Activated T-cell treated with anti-CD3 and anti-CD28 coated beads for 1 hour (primary cell): Measurements from ENCODE around the gene RAPGEFL1.
"Not testable (repeated sequence)": the region's sequence is repeated elsewhere in the genome, so short reads cannot be mapped to it uniquely, and the experiment has no call there.

Source experiments
- DNase-seq: peaks from one replicate; pipeline ENCODE4 v3.0.0-alpha.2; 2020; ENCODE audit warnings: low read depth

Gene RAPGEFL1

DNA sequence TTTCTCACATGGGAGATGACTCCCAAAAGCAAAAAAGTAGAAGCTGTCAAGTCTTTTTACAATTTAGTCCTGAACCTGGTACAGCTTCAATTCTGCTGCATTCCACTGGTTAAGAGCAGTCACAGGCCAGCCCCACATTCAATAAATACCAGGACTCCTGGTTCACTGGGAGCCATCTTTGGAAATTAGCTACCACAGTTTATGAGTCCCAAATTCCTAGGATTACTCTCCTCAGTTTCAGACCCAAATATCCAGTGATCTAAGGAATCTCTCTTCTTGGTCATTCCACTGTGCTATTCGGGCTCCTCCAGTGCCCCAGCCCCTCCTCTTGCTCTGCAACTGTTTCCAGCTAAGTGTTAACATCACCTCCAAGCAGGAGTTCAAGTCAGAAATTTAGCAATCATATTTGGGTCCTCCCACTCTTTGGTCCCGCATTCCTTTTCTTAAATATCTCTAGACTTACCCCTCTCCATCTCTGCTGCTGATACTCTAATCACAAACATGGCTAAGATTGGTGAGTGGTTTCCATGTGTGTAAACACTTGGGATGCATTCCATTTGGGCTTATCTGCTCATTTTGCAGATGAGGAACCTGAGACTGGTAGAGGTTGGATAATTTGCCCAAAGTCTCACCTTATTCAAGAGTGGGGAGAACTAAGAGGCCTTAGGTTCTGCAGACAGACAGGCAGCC, 32.3 kb downstream of the RAPGEFL1 start:
- no peak for DNase-seq

DNA sequence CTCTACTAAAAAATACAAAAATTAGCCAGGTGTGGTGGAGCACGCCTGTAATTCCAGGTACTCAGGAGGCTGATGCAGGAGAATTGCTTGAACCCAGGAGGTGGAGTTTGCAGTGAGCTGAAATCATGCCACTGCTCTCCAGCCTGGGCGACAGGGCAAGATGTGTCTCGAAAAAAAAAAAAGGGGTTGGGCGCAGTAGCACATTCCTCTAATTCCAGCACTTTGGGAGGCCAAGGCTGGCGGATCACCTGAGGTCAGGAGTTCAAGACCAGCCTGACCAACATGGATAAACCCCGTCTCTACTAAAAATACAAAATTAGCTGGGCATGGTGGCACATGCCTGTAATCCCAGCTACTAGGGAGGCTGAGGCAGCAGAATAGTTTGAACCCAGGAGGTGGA, 36.6 kb downstream of the RAPGEFL1 start:
- not testable (repeated sequence) for DNase-seq

DNA sequence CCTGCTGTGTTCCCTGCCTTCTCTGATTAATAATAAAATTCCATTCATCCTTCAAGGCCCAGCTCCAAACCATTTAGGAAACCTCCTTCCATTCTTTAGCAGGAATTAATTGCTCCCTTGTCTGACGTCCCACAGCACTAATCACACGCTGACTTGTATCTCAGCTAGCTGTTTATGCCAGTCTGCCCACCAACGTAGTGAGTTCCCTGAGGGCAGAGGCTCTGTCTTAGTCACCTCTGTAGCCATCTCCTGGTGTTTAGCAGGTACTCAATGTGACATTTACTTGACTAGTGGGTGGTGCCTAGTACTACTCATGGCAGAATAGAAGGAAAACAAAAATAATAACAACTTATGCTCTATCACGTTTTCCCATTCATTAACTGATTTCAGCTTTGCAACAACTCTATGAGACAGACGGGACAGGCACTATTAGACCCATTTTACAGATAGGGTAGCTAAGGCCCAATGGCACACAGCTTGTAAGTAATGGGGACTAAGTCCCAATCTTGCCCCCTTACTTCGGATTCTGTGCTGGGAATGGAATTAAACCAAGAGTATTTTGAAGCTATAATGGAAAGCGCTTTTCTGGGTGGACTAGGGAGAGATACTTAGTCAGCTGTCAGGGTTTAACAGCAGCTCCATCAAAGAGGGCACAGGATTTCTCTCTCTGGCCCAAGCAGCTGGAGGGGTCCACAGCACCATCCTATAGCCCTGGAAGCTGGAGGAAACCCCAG, 40.9 kb downstream of the RAPGEFL1 start:
- no peak for DNase-seq

DNA sequence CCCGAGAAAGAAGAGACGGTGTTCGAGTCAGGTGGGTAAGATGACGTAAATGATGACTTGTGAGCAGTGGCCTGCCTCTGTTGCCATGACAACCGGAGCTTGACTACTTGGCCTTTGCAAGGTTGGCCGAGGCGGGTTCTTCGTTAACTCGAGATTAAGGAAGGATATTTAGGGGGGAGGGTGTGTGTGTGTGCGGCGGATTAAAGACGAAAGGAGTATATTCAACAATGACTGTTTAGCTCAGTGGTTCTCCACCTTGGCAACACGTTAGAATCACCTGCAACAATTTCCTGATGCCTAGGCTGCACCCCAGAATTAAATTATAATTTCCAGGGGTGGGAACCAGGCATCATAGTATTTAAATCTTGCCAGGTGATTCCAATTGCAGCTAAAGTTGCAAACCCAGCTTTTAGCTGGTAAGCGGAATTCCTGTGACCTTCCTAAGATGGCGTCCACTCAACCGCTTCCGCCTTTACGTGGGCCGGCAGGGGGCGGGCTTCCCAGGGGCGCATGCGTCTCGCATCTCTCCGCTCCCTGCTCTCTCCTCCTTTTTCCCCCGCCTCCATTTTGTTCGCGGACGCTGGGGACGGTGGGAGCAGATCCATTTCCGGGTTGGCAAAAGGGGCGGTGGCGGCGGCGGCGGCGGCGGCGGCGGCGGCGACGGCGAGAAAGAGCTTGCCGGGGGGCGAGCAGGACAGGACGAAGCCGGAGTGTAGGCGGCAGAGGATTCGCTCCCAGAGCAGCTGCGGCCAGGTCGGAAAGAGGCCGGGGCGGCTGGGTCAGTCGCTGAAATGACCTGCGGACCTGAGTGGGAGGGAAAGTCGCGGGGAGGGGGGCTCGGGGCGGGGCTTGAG, 41.7 kb downstream of the RAPGEFL1 start, which contains the start of gene WIPF2:
Gene WIPF2, plus strand, starts transcription at position 565 of the 854 bp plus-strand sequence. CDS start 37,156 bp downstream, outside the sequence.
- peak; percentile 95 for DNase-seq

DNA sequence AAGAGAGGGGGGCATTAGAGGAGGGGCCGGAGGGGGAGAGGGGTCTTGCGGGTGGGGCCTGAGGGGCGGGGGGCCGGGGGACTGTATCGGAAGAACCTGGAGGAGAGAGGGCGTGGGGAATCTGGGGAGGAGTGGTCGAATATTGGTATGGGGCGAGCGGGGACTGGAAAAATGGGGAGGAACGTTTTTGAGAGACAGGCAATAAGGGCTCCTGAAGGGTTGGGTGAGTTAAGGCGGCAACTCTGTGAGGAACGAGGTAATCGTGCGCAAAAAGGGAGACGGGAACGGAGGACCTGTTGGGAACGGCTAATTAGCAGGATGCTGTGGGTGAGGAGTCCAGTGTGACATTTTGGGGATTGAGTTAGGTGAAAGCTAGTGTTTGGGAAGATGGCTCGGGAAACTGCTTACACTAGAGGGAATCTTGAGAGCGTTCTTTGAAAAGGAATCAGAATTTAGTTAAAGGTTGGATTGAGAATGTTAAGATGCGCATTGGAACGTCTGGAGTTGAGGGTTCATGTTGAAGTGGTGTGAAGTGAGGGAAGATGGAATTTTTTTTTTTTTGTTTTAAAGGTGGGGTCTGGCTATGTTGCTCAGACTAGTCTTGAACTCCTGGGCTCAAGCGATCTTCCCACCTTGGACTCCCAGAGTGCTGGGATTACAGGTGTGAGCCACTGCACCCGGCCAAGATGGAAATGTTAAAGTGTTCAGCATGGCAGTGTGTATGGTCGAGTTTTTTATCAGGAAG, 42.5 kb downstream of the RAPGEFL1 start:
- DNase-seq: peak; percentile 18

DNA sequence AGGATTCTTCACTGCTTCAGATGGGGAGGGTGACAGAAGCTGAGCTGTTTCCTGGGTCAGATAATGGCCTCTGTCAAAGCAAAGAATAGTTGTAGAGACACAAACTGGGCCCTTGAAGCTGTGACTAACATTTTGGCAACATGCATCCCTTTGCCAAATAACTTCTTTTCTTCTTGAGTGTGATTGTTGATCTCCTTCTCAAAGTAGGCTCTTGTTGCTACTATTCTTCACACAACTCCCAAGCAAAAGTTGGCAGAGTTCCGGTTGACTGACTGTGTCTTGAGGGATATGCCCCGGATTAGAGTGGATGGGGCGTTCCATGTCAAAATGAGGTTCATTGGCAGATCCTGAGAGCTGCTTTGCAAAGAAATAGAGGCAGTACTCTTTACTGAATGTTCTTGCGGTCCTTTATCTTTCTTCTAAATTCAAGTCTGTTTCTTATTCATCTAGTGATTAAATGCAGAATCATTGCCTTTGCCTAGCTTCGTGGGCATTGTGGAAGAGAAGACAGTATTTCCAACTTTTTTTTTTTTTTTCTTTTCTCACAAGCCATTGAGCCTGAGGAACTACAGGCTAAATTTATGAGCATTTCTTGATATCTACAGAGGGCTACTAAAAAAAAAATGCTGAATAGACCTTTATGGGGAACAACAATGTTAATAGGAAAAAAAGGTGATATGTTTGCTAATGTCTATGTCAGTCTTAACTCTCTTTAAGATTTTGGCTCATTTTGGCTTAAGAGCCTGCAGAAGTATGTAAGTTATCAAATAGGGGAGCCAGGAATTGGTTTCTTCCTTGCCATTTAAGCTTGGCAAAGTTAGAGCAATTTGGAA, 47.7 kb downstream of the RAPGEFL1 start:
- no peak for DNase-seq

DNA sequence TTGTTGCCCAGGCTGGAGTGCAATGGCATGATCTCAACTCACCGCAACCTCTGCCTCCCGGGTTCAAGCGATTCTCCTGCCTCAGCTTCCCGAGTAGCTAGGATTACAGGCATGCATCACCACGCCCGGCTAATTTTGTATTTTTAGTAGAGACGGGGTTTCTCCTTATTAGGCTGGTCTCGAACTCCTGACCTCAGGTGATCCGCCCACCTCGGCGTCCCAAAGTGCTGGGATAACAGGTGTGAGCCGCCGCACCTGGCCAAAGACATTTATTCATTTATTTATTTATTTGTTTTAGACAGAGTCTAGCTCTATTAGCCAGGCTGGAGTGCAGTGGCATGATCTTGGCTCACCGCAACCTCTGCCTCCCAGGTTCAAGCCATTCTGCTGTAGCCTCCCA, 51.9 kb downstream of the RAPGEFL1 start:
- DNase-seq: not testable (repeated sequence)

DNA sequence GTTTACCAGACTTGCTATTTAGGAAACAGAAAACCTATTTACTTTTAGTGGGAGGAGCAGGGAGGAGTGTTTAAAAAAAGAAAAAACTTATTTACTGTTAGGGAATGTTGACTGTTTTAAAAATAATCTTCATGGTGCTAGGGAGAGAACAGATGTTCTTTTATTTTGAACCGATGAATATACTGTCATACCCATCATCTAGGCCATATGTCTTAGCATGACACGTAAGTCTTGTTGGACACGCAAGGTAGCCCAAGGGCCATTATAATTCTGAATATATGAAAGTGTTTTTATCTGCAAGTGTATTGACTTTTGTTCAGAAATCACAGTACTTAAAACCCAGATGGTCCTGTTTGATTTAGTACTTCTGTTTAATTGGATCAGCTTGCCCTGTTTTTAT, 53.4 kb downstream of the RAPGEFL1 start:
- DNase-seq: no peak

DNA sequence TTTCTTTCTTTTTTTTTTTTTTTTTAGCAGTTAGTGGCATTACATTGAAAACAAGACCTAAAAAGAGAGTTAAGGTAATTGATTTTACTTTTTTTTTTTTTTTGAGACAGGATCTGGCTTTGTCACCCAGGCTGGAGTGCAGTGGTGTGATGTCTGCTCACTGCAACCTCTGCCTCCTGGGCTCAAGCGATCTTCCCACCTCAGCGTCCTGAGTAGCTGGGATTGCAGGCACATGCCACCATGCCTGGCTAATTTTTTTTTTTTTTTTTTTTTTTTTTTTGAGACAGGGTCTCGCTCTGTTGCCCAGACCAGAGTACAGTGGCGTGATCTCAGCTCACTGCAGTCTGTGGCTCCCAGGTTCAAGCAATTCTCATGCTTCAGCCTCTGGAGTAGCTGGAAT, 54.7 kb downstream of the RAPGEFL1 start:
- DNase-seq: not testable (repeated sequence)

DNA sequence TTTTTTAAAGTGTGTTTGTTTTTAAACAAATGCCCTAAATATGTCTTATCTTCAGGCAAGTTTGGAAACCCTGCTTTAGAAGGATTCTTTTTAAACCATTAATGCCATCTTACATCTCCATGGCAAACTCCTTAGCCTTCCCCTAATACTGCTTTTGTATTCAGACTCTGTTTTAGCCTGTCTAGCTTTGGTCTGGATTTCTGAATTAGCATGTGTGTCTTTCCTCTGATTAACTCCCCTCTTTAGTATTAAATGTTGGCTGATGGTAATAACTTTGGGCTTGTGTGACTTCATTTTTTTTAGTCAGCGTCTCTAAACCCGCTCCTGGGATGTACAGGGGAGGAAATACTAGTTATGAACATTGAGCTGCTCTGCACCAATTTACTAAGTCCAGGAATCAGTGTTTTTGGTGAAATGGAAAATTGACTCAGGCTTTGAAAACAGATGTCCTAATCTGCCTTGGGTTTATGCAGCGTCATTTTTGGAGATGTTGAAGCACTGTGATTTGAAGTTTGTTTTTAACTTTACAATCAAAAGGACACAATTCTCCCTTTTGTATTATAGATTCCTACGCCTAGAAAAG, 64.1 kb downstream of the RAPGEFL1 start:
- DNase-seq: no peak

DNA sequence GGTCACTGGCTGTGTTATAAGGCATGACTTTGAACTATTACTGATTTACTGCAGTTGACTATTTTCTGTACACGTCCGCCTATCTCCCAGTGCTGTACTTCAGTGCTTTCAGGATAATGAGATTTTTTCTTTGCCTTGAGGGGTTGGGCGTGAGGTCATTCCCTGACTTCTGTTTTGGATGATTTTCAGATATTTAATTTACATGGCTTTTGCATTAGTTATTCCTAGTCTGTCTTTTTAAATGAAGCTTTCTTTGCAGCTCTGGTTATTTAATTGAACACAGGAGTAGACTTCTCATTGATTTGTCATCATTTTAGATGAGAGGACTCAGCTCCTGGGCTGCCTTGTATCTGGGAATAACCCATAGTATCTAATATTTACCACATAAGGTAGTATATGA, 65.5 kb downstream of the RAPGEFL1 start:
- no peak for DNase-seq

DNA sequence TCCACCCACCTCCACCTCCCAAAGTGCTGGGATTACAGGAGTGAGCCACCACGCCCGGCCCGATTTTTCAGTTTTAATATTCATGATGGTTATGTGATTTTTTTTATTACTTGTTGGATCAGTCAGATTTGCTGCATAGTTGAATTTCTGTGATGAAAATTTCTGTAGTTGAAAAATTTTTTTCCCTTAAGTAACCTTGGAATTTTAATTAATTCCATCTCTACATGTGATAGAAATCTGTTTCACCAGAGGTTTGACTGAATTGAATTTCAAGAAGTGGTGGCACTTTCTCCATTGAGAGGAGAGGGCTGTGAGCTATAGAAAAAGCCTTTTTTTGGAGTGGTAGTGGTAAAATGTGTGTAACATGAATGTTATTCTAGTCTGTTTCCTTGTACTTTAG, 66.5 kb downstream of the RAPGEFL1 start:
- DNase-seq: no peak

DNA sequence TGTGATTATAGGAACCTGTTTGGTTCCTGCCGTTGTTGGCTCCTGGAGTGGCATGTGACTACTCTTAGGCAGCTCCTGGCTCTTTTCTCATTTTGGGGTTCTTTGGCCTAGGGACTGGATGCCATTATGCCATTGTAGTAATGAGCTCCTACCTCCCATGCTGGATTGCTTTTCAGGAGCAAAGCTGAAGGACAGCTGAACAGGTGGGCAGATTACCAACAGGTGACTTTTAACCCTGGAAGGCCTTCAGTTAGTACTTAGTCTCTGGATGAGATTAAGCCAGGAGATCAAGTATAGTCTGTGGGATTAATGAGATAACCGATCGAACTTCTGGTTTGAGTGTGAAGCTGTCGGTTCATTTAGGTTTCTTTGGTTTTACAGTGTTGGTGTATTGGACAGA, 67.0 kb downstream of the RAPGEFL1 start:
- no peak for DNase-seq
